ENCODE measurements around the gene CFAP46.

DNA sequence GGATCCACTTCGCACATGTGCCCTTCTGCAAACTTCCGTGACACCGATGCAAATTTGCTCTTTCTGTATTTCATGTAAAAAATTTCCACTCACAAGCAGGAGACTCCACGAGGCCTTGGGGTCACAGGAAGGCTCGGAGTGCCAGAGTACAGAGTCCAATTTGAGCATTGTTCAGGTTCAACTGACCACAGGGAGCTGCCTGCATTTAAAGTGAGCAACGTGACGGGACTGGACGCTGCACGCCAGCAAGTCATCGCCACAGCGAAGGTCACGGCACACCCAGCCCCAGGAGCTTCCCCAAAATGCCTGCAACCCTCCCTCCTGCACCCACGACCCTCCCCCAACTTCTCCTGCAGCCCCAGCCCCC lies 115.0 kb downstream of the CFAP46 start:
- TF ChIP-seq, protein P1, sequence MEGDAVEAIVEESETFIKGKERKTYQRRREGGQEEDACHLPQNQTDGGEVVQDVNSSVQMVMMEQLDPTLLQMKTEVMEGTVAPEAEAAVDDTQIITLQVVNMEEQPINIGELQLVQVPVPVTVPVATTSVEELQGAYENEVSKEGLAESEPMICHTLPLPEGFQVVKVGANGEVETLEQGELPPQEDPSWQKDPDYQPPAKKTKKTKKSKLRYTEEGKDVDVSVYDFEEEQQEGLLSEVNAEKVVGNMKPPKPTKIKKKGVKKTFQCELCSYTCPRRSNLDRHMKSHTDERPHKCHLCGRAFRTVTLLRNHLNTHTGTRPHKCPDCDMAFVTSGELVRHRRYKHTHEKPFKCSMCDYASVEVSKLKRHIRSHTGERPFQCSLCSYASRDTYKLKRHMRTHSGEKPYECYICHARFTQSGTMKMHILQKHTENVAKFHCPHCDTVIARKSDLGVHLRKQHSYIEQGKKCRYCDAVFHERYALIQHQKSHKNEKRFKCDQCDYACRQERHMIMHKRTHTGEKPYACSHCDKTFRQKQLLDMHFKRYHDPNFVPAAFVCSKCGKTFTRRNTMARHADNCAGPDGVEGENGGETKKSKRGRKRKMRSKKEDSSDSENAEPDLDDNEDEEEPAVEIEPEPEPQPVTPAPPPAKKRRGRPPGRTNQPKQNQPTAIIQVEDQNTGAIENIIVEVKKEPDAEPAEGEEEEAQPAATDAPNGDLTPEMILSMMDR (conservative IDR thresholded peaks at IDR 0.05; ENCODE audit: low read length), result no peak
- TF ChIP-seq EZH2phosphoT487 (IDR thresholded peaks at IDR 0.05; ENCODE audit: borderline replicate concordance), result no peak
